ENCODE results near the gene SUSD1.

Gene SUSD1

DNA sequence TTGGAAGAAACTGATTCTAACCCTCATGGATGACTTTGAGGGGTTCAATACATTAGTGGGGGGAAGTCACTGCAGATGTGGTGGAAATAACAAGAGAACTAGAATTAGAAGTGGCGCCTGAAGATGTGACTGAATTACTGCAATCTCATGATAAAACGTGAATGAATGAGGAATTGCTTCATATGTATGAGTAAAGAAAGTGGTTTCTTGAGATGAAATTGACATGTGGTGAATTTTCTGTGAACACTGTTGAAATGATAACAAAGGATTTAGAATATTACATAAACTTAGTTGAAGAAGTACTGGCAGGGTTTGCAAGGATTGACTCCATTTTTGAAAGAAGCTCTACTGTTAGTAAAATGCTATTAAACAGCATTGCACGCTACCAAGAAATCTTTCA lies 165.4 kb downstream of the SUSD1 start:
- DNase-seq, result no peak

DNA sequence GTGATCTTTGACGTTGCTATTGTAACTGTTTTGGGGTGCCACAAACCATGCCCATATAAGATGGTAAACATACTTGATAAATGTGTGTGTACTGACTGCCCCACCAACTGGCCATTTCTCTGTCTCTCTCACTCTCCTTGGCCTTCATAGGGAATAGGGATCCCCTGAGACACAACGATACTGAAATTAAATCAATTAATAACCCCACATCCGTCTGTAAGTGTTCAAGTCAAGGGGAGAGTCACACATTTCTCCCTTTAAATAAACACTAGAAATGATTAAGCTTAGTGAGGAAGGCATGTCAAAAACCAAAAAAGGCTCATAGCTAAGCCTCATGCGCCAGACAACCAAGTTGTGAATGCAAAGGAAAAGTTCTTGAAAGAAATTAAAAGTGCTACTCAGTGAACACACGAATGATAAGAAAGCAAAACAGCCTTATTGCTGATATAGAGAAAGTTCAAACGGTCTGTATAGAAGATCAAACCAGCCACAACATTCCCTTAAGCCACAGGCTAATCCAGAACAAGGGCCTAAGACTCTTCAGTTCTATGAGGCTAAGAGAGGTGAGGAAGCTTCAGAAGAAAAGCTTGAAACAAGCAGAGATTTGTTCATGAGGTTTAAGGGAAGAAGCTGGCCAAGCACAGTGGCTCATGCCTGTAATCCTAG lies 167.4 kb downstream of the SUSD1 start:
- no peak for DNase-seq

DNA sequence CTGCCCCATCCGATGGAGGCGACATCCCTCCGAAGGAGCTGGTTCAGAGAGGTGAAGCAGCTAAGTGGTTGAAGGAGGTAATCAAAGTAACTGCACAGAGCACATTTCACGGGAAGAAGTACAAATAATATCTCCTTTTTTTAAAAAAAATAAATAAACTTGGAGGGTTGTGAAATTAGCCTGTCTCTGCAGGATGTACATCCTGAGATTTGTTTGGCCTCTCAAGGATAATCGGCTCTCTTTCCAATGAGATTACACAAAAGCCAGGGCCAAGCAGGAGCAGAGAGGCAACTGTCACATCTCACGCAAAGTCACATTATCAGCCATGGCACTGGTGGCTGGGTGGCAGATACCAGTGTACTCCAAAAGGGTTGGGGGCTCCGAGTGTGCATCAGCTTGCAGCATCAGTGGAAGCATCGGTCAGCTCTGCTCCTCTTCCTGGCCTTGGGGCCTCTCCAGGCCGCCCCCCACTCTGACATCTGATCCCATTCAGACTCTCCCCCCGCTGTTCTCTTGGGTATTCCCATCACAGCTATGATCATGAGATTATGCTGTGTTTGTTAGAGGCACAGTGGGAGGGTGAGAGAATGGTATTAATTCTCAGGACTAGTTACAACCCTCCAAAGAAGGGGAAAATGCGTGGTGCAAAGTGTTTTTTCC lies 168.6 kb downstream of the SUSD1 start:
- no peak for DNase-seq

DNA sequence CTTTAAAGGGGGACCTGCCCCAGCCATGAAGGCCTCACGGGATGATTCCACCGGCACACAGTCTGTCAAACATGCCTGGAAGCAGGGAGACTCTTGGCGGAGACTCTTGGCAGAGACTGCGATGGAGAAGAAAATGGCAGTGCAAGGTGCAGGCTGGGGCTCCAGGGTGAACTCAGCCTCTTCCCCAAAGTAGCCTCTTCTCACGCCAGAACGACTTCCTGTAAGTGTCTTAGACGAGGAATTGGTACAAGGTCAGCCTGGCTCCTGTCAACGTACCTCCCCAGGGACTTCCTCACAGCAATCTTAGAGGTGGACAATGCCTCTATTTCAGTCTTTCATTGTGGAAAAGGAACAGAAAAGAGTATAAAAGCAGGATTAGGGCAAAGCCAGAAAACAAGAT lies 169.2 kb downstream of the SUSD1 start:
- no peak for DNase-seq

DNA sequence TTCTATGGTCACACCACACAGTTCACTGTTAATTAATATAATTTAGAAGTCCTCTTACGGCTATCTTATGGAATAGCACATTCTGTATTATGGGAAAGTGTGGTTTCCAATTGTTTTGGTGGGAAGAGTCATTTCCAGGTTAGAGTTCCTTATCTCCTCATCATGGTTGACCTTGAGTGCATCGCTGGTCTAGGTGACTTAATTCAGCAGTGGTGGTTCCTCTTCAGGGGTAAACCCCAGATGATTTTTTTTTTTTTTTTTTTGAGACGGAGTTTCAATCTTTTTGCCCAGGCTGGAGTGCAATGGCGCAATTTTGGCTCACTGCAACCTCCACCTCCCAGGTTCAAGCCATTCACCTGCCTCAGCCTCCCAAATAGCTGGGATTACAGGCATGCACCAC lies 171.6 kb downstream of the SUSD1 start:
- DNase-seq, result no peak

DNA sequence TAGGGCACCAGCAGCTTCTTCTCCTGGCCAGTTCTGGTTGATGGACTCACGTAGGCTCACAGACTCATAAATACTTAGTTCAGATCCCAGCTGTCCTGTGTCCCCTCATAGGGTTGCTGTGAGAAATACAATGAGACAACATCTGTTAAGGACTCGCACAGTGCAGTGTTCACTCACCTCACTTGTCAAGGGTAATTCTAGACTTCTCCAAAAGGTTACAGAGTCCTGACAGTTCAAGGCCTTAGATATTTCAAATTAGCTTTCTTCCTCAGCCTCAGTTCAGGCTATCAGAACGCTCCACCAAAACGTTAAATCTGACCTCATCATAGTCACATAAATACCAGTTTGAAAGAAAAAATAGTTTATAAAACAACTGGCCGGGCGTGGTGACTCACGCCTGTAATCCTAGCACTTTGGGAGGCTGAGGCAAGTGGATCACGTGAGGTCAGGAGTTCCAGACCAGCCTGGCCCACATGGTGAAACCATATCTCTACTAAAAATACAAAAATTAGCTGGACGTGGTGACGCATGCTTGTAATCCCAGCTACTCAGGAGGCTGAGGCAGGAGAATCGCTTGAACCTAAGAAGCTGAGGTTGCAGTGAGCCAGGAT lies 172.1 kb downstream of the SUSD1 start:
- DNase-seq, result no peak

DNA sequence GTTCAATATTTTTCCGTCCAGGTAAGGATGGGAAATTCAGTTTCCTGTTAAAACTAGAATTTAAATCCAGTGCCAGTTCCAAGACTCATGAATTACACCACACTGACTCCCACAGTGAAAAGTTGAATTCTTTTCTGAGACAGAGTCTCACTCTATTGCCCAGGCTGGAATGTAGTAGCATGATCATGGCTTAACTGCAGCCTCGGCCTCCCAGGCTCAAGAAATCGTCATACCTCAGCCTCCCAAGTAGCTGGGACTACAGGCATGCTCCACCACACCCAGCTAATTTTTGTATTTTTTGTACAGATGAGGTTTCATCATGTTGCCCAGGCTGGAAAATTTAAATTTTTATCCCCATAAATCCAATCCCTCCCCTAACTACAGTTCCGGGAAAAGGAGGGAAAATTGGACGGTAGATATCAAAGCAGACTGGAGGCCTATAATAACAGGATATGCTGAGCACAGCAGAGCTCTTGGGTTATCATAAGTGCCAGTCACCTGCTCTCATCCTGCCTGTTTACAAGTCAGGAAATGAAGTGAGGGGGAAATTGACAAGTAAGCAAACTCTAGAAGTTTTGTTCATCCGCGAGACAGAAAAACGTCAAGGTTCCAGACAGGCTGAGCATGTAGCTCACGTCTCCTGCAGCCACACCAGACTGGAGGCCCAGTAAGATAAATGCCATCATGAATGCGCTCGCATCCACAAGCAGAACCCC lies 172.8 kb downstream of the SUSD1 start:
- peak in 1 of 4 experiments; percentile 2 for DNase-seq

DNA sequence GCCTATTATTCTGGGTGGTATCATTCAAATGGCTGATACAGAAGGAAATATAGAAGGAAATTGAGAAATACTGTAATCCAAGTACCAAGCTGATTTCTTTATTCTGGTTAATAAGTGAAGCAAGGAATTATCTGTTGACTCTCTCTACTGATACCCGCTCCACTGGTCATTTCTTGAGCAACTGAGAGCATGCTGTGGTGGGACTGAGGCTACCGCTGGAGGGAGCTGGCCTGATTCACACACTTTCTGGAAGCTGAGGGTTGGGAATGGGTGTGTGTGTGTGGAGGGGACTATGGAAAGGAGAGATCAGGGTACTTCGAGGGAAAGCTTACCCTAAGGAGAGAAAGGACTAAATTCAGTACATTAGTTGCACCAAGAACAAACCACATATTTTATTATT lies 174.4 kb downstream of the SUSD1 start:
- DNase-seq, result no peak

DNA sequence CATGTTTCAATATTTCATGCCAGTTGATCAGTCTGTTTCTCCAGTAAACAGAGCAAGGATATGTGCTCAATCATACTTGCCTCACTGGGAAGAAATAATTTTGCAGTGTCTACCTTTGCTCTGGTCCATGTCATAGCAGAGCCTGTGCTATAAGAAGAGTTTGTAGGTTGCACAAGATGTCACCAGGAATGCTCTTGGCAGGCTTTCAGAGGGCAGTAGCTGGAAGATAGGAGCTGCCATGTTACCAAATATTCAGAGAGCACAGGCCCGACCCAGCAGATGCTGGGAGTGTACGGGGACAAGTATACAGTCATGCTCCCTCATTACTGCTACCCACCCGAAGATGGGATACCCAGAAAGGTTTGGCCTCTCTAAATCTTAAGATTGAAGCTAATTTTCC lies 175.8 kb downstream of the SUSD1 start:
- no peak for DNase-seq

DNA sequence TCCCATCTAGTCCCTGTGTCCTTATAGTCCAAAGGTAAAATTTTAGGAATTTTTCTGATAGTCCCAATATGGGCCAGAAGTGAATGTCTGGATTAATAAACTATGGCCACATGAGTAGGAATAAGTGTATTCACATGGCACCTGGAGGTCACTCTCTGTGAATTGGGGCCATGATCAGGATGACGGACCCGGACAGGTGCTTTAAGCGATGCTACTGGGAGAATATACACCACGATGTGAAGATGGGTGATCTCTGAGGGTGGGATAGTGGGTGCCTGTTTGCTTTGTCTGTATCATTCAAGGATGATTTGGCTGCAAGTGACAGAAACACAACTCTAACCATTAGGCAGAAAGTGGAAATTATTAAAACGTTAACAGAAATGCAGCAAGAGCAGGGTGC lies 177.3 kb downstream of the SUSD1 start:
- no peak for DNase-seq

DNA sequence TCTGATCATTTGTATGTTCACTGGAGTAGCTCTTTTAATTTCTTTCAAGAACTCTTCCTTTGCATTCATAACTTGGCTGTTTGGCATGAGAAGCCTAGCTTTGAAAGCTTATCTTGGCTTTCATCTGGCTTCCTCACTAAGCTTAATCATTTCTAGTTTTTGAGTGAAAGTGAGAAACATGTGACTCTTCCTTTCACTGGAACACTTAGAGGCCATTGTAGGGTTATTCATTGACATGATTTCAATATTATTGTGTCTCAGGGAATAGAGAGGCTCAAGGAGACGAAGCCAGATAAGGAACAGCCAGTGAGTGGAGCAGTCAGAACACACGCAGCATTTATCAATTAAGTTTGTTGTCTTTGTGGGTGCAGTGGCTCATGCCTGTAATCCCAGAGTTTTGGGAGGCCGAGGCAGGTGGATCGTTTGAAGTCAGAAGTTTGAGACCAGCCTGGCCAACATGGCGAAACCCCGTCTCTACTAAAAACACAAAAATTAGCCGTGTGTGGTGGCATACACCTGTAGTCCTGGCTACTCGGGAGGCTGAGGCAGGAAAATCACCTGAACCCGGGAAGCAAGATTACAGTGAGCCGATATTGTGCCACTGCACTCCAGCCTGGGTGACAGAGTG lies 180.2 kb downstream of the SUSD1 start:
- DNase-seq, result no peak

DNA sequence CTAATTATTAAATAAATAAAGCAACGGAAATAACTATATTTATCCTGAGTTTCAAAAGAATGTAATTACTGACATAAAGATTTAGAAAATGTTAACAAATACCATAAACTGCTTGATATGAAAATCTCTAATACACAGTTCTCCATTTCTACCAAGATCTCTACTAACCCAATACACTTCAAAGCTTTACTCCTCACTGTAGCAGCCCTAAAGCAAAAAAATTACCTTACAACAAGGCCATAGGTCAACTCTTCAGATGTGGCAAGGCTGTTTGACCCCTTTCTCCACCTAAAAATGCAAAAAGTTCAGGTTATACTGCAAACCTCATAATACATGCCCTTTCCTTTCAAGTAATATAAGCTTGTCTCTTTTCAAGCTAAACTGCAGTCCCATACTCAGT lies 181.8 kb downstream of the SUSD1 start:
- DNase-seq, result no peak

DNA sequence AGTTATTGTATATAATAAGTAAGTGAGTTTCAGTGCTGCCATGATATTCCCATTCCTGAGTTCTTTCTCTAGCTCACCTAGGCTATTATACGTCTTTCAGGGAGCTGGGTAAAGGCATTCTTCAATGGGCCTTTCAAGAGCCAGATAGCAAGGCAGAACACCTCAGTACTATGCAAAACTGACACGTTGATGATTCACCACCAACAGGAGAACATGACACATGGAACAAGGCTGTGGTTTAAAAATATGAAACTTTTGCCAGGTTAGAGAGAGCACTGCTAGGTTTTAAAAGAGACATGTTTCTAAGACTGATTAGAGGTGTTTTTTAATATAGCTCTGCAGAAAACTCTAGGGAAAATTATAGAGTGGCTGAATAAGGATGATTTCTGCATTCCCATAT lies 182.6 kb downstream of the SUSD1 start:
- no peak for DNase-seq

DNA sequence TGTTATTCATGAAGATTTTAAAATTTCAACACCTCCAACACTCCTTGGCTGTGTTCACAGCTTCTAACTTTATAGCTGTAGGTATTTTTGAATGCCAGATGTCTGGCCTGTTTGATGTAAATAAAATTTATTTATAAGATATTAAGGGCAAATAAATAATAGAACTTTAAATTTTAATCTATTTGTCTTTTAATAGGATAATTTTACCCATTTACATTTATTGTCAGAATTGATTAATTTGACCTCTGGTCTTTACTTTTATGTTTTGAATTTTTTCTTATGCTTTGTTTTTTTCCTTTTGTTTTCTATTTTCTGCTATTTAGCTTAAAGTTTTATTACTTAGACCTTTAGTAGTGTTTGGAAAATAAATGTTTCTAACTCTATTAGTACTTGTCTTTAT lies 183.9 kb downstream of the SUSD1 start:
- DNase-seq, result no peak

Data from activated CD4-positive, CD25-positive, alpha-beta regulatory T cell (primary cell).